ENCODE measurements around the gene PACRG.

- no peak for TF ChIP-seq POLR2A (IDR thresholded peaks at IDR 0.05)
- no peak for TF ChIP-seq CTCF (IDR thresholded peaks at IDR 0.05)
Measured at GRCh38 chr6:163285691-163286090, 557.9 kb downstream of the PACRG start.
